Stimulated activated CD4-positive, alpha-beta T cell treated with anti-CD3 and anti-CD28 coated beads, Interleukin-4, amount 100 ng/mL, for 4 hours (primary cell): ENCODE results near the gene EPS8L3.
"Not testable (repeated sequence)": the region's sequence is repeated elsewhere in the genome, so short reads cannot be mapped to it uniquely, and the experiment has no call there.

Experiments
- DNase-seq, 2 experiments: peaks; one replicate each; pipeline ENCODE4 v3.0.0-alpha.2; 2020

EPS8L3 gene

GRCh38 chr1:109732390-109732881 is 31.3 kb downstream of the EPS8L3 start:
- DNase-seq = no peak

GRCh38 chr1:109730666-109731065 is 33.1 kb downstream of the EPS8L3 start:
- DNase-seq = no peak

GRCh38 chr1:109728870-109729269 is 34.9 kb downstream of the EPS8L3 start:
- DNase-seq = no peak

DNA sequence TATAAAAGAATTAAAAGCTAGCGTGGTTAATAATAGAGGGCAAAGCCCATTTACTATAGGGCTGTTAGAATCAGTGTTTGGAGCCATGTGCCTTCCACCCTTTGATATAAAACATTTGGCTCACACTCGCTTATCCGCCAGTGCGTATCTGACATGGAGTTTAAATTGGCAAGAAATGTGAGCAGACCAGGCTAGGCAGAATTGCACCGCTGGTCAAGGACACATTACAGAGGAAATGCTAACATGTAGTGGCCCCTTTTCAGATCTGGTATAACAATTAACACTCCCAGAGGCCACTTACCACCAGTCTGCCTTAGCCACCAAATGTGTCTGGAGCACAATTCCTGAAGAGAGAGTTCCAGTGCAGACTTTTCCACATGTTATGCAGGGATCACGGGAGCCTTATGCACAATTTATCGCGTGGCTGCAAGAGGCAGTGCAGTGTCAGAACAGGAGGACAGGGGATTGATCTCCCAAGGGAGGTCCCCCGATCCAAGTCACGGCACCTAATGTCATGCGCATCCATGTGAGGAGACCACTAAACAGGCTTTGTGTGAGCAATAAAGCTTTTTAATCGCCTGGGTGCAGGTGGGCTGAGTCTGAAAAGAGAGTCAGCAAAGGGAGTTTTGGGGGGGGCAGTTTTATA is 36.9 kb downstream of the EPS8L3 start:
- no peak for DNase-seq

- DNase-seq = no peak
Observed at GRCh38 chr1:109726007-109726406, 37.7 kb downstream of the EPS8L3 start.

DNA sequence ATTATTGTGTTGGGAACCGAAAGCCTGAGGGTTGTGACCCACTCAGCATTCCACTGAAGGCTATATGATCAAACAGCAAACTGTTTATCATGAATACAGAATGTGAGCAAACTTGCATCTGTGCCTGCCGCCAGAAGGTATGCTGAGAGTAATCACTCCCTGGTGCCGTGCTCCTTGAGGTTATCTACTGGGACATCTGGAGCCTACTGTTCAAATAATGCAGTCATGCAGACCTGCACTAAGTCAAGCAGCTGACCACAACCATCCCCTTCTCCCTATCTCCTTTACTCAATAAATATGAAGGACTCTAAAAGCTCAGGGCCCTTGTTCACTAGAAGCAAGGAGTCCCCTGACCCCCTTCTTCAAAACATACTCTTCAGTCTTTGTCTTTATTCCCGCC is 38.2 kb downstream of the EPS8L3 start:
- DNase-seq = no peak

- DNase-seq = no peak
Observed at GRCh38 chr1:109724933-109725332, 38.8 kb downstream of the EPS8L3 start.

GRCh38 chr1:109722908-109723691 is 40.6 kb downstream of the EPS8L3 start:
- DNase-seq = no peak

DNA sequence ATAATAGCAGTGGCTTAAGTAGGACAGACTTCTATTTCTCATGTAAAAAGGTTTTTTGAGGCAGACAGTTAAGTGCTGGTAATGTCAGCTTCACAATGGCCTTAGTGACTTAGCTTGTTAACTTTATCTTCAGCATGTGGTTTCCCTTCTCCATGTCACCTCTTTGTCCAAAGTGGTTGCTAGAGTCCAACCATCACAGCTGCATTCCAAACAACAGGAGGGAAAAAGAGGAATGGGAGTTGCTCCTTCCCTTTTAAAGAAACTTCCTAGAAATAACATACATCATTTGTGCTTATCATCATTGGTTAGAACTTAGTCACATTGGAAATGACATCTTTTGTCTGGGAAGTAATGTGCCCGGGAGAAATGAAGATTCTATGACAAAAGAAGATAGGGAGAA is 41.8 kb downstream of the EPS8L3 start:
- no peak for DNase-seq

GRCh38 chr1:109721042-109721441 is 42.7 kb downstream of the EPS8L3 start:
- DNase-seq = no peak

- no peak for DNase-seq
Observed at GRCh38 chr1:109719337-109719837, 44.3 kb downstream of the EPS8L3 start.

DNA sequence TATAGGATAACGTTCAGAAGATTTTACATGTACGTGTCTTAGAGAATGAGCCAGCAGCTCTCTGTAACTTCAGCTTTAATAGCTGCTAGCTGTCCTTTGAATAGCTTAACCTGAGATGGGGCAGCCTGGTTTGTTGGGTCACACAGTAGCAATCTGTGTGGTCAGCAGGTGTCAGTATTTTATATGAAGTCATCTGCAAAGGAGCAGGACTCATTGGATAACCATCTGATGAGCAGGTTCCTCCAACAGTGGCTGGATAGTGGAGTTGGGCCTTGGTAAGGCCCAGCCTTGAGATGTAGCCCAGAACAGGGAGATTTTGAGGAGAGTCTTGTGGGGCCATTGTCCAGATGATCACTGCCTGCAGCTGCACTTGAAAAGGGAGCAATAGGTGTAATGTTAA is 45.2 kb downstream of the EPS8L3 start:
- no peak for DNase-seq

DNA sequence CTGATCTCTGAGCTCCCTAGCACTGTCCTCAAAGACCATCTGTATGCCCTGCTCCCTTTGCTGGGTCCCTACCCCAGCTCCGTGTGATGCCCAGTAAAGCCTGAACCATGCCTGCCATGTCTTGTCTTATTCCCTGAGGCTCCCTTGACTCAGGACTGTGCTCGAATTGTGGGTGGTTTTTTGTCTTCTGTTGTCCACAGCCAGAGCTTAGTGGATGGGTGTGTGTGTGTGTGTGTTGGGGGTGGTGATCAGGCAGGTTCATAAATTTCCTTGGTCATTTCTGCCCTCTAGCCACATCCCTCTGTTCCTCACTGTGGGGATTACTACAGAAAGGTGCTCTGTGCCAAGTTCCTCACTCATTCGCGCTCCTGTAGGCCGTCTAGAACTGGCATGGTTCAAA is 46.0 kb downstream of the EPS8L3 start:
- DNase-seq = no peak

- no peak for DNase-seq
Observed at GRCh38 chr1:109716570-109717090, 47.1 kb downstream of the EPS8L3 start.

GRCh38 chr1:109716121-109716520 is 47.6 kb downstream of the EPS8L3 start:
- no peak for DNase-seq

GRCh38 chr1:109714661-109715372 is 48.9 kb downstream of the EPS8L3 start:
- no peak for DNase-seq

- DNase-seq = no peak
Observed at GRCh38 chr1:109713636-109714035, 50.1 kb downstream of the EPS8L3 start.

- DNase-seq = no peak
Observed at GRCh38 chr1:109712321-109712864, 51.3 kb downstream of the EPS8L3 start.

DNA sequence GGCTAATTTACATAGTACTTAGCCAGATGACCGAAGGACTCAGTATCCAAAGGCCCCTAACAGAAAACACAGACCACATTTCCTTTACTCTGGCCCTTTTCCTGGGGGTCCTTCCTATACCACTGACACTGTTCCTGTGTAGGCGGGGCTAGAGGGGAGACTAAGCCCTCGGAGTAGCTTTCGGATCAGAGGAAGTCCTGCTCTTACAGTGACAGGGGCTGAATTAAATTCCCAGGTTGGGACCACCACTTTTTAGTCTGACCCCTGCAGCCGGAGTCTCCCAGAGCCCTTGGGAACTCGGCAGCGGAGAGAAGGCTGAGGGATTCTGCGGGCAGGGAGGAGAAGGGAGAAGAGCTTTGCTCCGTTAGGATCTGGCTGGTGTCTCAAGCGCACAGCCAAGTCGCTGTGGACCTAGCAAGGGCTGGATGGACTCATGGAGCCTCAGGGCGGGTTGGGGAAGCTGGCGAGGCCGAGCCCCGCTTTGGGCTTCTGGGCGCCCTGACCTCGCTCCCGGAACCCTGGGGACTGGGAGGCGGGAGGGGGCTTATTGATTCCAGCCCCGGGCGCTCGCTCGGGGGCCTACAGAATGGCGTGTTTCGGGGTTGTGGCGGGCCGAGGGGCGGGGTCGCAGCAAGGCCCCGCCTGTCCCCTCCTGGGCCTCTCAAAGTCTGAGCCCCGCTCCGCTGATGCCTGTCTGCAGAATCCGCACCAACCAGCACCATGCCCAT is 52.0 kb downstream of the EPS8L3 start, which contains the start of gene GSTM5:
Gene GSTM5 (plus strand): TSS at position 659 of the 728 bp plus-strand sequence. CDS start 62 bp downstream, at position 721.
- DNase-seq = not testable (repeated sequence)

DNA sequence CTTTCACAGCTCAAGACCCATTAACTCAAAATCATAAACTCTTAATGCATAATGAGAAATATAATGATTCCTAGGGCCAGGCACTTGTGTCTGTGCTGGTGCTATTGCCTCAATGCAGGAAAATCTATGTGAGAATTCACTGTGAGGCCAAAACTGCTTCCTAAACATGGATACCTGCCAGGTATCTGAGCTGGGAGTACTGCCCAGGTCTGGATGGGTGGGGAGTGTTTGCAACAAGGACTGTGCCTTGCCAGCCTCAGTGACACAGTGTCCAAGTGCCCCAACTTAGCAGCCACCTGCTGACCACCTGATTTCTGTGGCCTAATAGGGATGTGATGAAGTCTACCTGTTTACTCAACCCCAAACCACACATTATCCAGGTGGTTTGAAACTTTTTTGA is 53.9 kb downstream of the EPS8L3 start:
- DNase-seq = not testable (repeated sequence)

GRCh38 chr1:109708949-109709348 is 54.8 kb downstream of the EPS8L3 start:
- DNase-seq = not testable (repeated sequence)

GRCh38 chr1:109705411-109705810 is 58.3 kb downstream of the EPS8L3 start:
- DNase-seq = no peak
